IMR-90 (cell line): ENCODE data around the gene TCF19. TPM values are rescaled to one million over a fixed set of nuclear protein-coding genes. Genes with fewer than 3 reads are reported as not detected.

Source experiments
- ATAC-seq: fragments of 200-7000 bp; cut with Tn5 transposase; 2 replicates; pipeline ENCODE4 v1.9.1; 2020; ENCODE audit warnings: low read depth, mild to moderate bottlenecking, moderate library complexity
- BruUV-seq: library from RNA; stranded (reverse); fragments of 400-500 nt; replicated peaks from 2 replicates; lab custom pipeline; 2021; lab: Mats Ljungman, UMichigan
- CTCF ChIA-PET: fragments of 300-600 bp; formaldehyde crosslinking; extraction: SDS; loops from one replicate; lab custom pipeline; 2021; ENCODE audit warnings: antibody characterized with exemption; lab: Yijun Ruan, JAX
- POLR2A ChIA-PET: fragments of 300-600 bp; sonication (Branson Sonifier 250); formaldehyde crosslinking; loops from one replicate; lab custom pipeline; 2022; ENCODE audit warnings: antibody characterized with exemption; ENCODE audit not compliant: unreplicated experiment; lab: Charles Lee
- DNase-seq: peaks from one replicate; pipeline ENCODE4 v3.0.0; 2013
- H2AFZ ChIP-seq: replicated peaks from 2 replicates; pipeline ENCODE3; 2013; ENCODE audit warnings: low read length, mild to moderate bottlenecking; ENCODE audit not compliant: poor library complexity
- H2AK5ac ChIP-seq: 2 replicates; pipeline ENCODE4 v1.6.1; 2013; ENCODE audit warnings: low read depth, low read length, inconsistent platforms
- H2AK9ac ChIP-seq: replicated peaks from 2 replicates; pipeline ENCODE3; 2013; ENCODE audit warnings: mild to moderate bottlenecking, low read depth, low read length, moderate library complexity; ENCODE audit not compliant: poor library complexity
- H2BK120ac ChIP-seq: 2 replicates; pipeline ENCODE4 v1.6.1; 2013; ENCODE audit warnings: low read depth, low read length, inconsistent platforms
- H2BK15ac ChIP-seq: 3 replicates; pipeline ENCODE4 v1.6.1; 2013; ENCODE audit warnings: low read depth, low read length, inconsistent platforms
- H2BK20ac ChIP-seq: 2 replicates; pipeline ENCODE4 v1.6.1; 2013; ENCODE audit warnings: low read depth, mild to moderate bottlenecking, inconsistent platforms, low read length, moderate library complexity
- H2BK5ac ChIP-seq: 2 replicates; pipeline ENCODE4 v1.6.1; 2013; ENCODE audit warnings: mild to moderate bottlenecking, low read depth, low read length, inconsistent platforms; ENCODE audit not compliant: poor library complexity, severe bottlenecking
- H3K14ac ChIP-seq: replicated peaks from 2 replicates; pipeline ENCODE4 v1.6.1; 2013; ENCODE audit warnings: low read depth, low read length, inconsistent platforms
- H3K18ac ChIP-seq: 2 replicates; pipeline ENCODE4 v1.6.1; 2013; ENCODE audit warnings: low read depth, low read length, control low read depth
- H3K23ac ChIP-seq: 2 replicates; pipeline ENCODE4 v1.6.1; 2013; ENCODE audit warnings: low read depth, low read length, inconsistent platforms
- H3K27ac ChIP-seq: 2 replicates; pipeline ENCODE4 v1.5.1; 2013; ENCODE audit warnings: mild to moderate bottlenecking, control low read depth, low read length; ENCODE audit not compliant: insufficient read depth
- H3K27me3 ChIP-seq: 2 replicates; pipeline ENCODE4 v1.6.1; 2013; ENCODE audit warnings: low read length; ENCODE audit not compliant: control insufficient read depth, insufficient read depth
- H3K36me3 ChIP-seq: 2 replicates; pipeline ENCODE4 v1.6.1; 2013; ENCODE audit warnings: low read length, mixed read lengths; ENCODE audit not compliant: control insufficient read depth, insufficient read depth
- H3K4ac ChIP-seq: 2 replicates; pipeline ENCODE4 v1.6.1; 2013; ENCODE audit warnings: low read depth, low read length, inconsistent platforms
- H3K4me1 ChIP-seq: 2 replicates; pipeline ENCODE4 v1.6.1; 2013; ENCODE audit warnings: low read length, mixed read lengths; ENCODE audit not compliant: control insufficient read depth, insufficient read depth
- H3K4me2 ChIP-seq: 2 replicates; pipeline ENCODE4 v1.6.1; 2013; ENCODE audit warnings: low read depth, mild to moderate bottlenecking, control low read depth, low read length, moderate library complexity
- H3K4me3 ChIP-seq: 2 replicates; pipeline ENCODE4 v1.5.1; 2013; ENCODE audit warnings: low read depth, mild to moderate bottlenecking, control low read depth, low read length, moderate library complexity; ENCODE audit not compliant: insufficient read depth
- H3K56ac ChIP-seq: 2 replicates; pipeline ENCODE4 v1.6.1; 2013; ENCODE audit warnings: low read length, inconsistent platforms; ENCODE audit not compliant: insufficient read depth; ENCODE audit errors: extremely low read depth
- H3K79me1 ChIP-seq, 2 experiments: 2 replicates each; pipeline ENCODE4 v1.6.1; 2013; ENCODE audit warnings: low read length in 2 of 2, inconsistent platforms in 1 of 2, low read depth in 1 of 2
- H3K9ac ChIP-seq: 2 replicates; pipeline ENCODE4 v1.6.1; 2013; ENCODE audit warnings: low read depth, low read length, control low read depth
- H3K9me1 ChIP-seq: 2 replicates; pipeline ENCODE4 v1.6.1; 2013; ENCODE audit warnings: low read length, inconsistent platforms; ENCODE audit not compliant: insufficient read depth
- H3K9me3 ChIP-seq: 2 replicates; pipeline ENCODE4 v1.6.1; 2013; ENCODE audit warnings: low read length; ENCODE audit not compliant: control insufficient read depth, insufficient read depth
- H4K20me1 ChIP-seq: 2 replicates; pipeline ENCODE4 v1.6.1; 2013; ENCODE audit warnings: low read length, inconsistent platforms; ENCODE audit not compliant: insufficient read depth
- H4K5ac ChIP-seq: 2 replicates; pipeline ENCODE4 v1.6.1; 2013; ENCODE audit warnings: mild to moderate bottlenecking, low read depth, low read length, control low read depth
- H4K8ac ChIP-seq, 2 experiments: 2 replicates each; pipeline ENCODE4 v1.6.1; 2013; ENCODE audit warnings: low read depth in 2 of 2, low read length in 2 of 2, control low read depth in 1 of 2, inconsistent platforms in 1 of 2
- H4K91ac ChIP-seq: 2 replicates; pipeline ENCODE4 v1.6.1; 2013; ENCODE audit warnings: low read depth, low read length, inconsistent platforms; ENCODE audit not compliant: insufficient read depth
- BHLHE40 ChIP-seq: fragments of 150-350 bp; IDR thresholded peaks from 2 replicates; pipeline ENCODE4 v1.6.1; 2016; ENCODE audit warnings: mild to moderate bottlenecking, low read depth, low read length
- CEBPB ChIP-seq: IDR thresholded peaks from 2 replicates; pipeline ENCODE4 v1.6.1; 2012; ENCODE audit warnings: low read depth, low read length, improper control_type of control experiment
- CHD1 ChIP-seq: IDR thresholded peaks from 2 replicates; pipeline ENCODE4 v1.6.1; 2012; ENCODE audit warnings: low read depth, low read length, improper control_type of control experiment
- FOS ChIP-seq: fragments of 150-350 bp; IDR thresholded peaks from 2 replicates; pipeline ENCODE4 v1.6.1; 2016; ENCODE audit warnings: low read depth, low read length
- MAFK ChIP-seq: IDR thresholded peaks from 2 replicates; pipeline ENCODE4 v1.6.1; 2012; ENCODE audit warnings: low read depth, low read length, improper control_type of control experiment
- MAZ ChIP-seq: IDR thresholded peaks from 2 replicates; pipeline ENCODE4 v1.6.1; 2012; ENCODE audit warnings: low read depth, mild to moderate bottlenecking, low read length, improper control_type of control experiment, moderate library complexity, borderline replicate concordance
- MXI1 ChIP-seq: IDR thresholded peaks from 2 replicates; pipeline ENCODE4 v1.6.1; 2012; ENCODE audit warnings: low read depth, mild to moderate bottlenecking, low read length, moderate library complexity, borderline replicate concordance
- NFE2L2 ChIP-seq: fragments of 150-350 bp; IDR thresholded peaks from 2 replicates; pipeline ENCODE4 v1.6.1; 2016; ENCODE audit warnings: low read depth, mild to moderate bottlenecking, low read length
- POLR2A ChIP-seq: IDR thresholded peaks from 2 replicates; pipeline ENCODE4 v1.6.1; 2012; ENCODE audit warnings: mild to moderate bottlenecking, low read depth, low read length
- RAD21 ChIP-seq: IDR thresholded peaks from 2 replicates; pipeline ENCODE4 v1.6.1; 2012; ENCODE audit warnings: low read length, improper control_type of control experiment
- RCOR1 ChIP-seq: IDR thresholded peaks from 2 replicates; pipeline ENCODE4 v1.6.1; 2012; ENCODE audit warnings: mild to moderate bottlenecking, low read length, improper control_type of control experiment; ENCODE audit not compliant: insufficient replicate concordance
- RFX5 ChIP-seq: IDR thresholded peaks from 2 replicates; pipeline ENCODE4 v1.8.0; 2012; ENCODE audit warnings: low read depth, mild to moderate bottlenecking, low read length, moderate library complexity
- SMC3 ChIP-seq: fragments of 150-350 bp; IDR thresholded peaks from 2 replicates; pipeline ENCODE4 v1.6.1; 2016; ENCODE audit warnings: low read depth, mild to moderate bottlenecking, antibody characterized with exemption, low read length, moderate library complexity
- WGBS, 2 experiments: methylation state at CpG; one replicate each; pipeline versions ENCODE4 v1.1.5 to v1.1.7; 2013; ENCODE audit warnings: missing lambda C conversion rate in 2 of 2; ENCODE audit not compliant: insufficient read length in 1 of 2; ENCODE audit errors: extremely low coverage in 2 of 2; 5-methylcytosine and 5-hydroxymethylcytosine counted together
- dilution Hi-C: fragments of 300-500 bp; cut with HindIII; formaldehyde crosslinking; loops from one replicate; pipeline ENCODE4 v1.14.3; 2018; ENCODE audit warnings: low sequenced_read_pairs; ENCODE audit not compliant: unreplicated experiment
- in situ Hi-C: fragments of 300-500 bp; cut with MboI; formaldehyde crosslinking; loops from 3 replicates; pipeline ENCODE4 v1.14.3; 2019; ENCODE audit warnings: low sequenced_read_pairs, inconsistent platforms, mixed read lengths
- intact Hi-C: fragments of 100-400 bp; cut with micrococcal nuclease; formaldehyde crosslinking; loops from 2 replicates; pipeline ENCODE4 v1.10.0; 2022
- polyA plus RNA-seq, 3 experiments: library from polyadenylated mRNA; depleted of rRNA; stranded (reverse); fragments of >200 nt; gene quantifications; 2 replicates each; pipeline ENCODE4 v1.2.3, GENCODE V29; 2012; ENCODE audit warnings: low replicate concordance in 1 of 3
- total RNA-seq: library from RNA; depleted of rRNA; stranded (reverse); fragments of >200 nt; gene quantifications from 2 replicates; pipeline ENCODE4 v1.2.3, GENCODE V29; 2012
- TF ChIP-seq, protein P1 (sequence below): conservative IDR thresholded peaks from 2 replicates; pipeline ENCODE4 v1.5.1; 2012; ENCODE audit warnings: mild to moderate bottlenecking, low read depth, low read length, improper control_type of control experiment
- TF ChIP-seq, protein P2 (sequence below): fragments of 150-350 bp; IDR thresholded peaks from 2 replicates; pipeline ENCODE4 v1.6.1; 2016; ENCODE audit warnings: low read depth, mild to moderate bottlenecking, low read length, moderate library complexity, borderline replicate concordance
- TF ChIP-seq, protein P3 (sequence below): fragments of 150-350 bp; IDR thresholded peaks from 2 replicates; pipeline ENCODE4 v1.6.1; 2017; ENCODE audit warnings: mild to moderate bottlenecking, antibody characterized with exemption, low read length, low read depth

The TCF19 gene
- total and polyA plus RNA-seq, 2 of the 4 experiments (the other 2 are of a cell fraction), result 13.1 to 14.2 TPM

DNA sequence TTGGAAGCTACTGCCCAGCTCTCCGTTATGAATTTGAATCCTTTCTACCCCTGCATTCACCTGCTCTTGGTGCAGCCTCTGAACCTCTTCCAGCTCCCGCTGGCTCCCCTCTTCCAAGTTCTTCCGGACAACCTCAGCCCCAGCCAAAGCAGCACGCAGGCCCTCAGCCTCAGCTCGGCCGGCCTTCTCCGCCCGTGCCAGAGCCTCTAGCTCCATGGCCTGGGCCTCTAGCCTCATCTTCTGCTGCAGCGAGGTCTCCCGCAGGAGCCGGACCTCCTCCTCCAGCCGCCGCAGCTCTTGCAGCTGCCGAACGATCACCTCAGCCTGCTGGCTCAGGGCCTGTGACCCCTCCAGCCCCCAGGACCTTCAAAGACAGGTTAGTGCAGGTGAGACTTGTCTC is 4.0 kb upstream of the TCF19 start:
- Histone ChIP-seq H3K79me1 (peaks cover 6 to 28% of the 10 kb centered on the region in 2 experiments), H3K4me2 (no peak overlapping the region), H3K9ac (no peak overlapping the region), H2AFZ (no peak overlapping the region), H3K4me1 (peaks cover 7% of the 10 kb centered on the region), H3K27me3 (no peaks in the 10 kb centered on the region), H3K4ac (no peak overlapping the region), H4K8ac (no peak overlapping the region), H3K18ac (no peak overlapping the region), H3K9me1 (peaks cover 13% of the 10 kb centered on the region), H2BK5ac (no peak overlapping the region), H3K56ac (no peak overlapping the region), H2BK20ac (no peak overlapping the region), H3K14ac (no peak overlapping the region), H3K36me3 (peaks cover 19% of the 10 kb centered on the region), H3K9me3 (no peaks in the 10 kb centered on the region), H3K27ac (no peak overlapping the region), H3K23ac (no peak overlapping the region), H2BK120ac (no peak overlapping the region), H3K4me3 (no peak overlapping the region), H4K5ac (no peak overlapping the region), H4K20me1 (no peaks in the 10 kb centered on the region), H2BK15ac (no peak overlapping the region), H4K91ac (no peak overlapping the region), H2AK5ac (no peak overlapping the region), H2AK9ac (peak overlapping the region; percentile 55)
- in situ Hi-C loops (no loop called here), intact Hi-C loops (no loop called here), dilution Hi-C loops (no loop called here)
- 100% methylated on average over 4 of the region's 15 CpGs; no CpG with 5 or more reads in 1 of the 2 experiments for WGBS, 2 experiments
- no TSS peak for BruUV-seq
- DNase-seq, result no peak
- no peak for TF ChIP-seq MXI1
- no peak for TF ChIP-seq CEBPB
- TF ChIP-seq, protein P1, sequence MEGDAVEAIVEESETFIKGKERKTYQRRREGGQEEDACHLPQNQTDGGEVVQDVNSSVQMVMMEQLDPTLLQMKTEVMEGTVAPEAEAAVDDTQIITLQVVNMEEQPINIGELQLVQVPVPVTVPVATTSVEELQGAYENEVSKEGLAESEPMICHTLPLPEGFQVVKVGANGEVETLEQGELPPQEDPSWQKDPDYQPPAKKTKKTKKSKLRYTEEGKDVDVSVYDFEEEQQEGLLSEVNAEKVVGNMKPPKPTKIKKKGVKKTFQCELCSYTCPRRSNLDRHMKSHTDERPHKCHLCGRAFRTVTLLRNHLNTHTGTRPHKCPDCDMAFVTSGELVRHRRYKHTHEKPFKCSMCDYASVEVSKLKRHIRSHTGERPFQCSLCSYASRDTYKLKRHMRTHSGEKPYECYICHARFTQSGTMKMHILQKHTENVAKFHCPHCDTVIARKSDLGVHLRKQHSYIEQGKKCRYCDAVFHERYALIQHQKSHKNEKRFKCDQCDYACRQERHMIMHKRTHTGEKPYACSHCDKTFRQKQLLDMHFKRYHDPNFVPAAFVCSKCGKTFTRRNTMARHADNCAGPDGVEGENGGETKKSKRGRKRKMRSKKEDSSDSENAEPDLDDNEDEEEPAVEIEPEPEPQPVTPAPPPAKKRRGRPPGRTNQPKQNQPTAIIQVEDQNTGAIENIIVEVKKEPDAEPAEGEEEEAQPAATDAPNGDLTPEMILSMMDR, result no peak
- no peak for TF ChIP-seq CHD1
- no peak for TF ChIP-seq SMC3
- no peak for TF ChIP-seq NFE2L2
- no peak for TF ChIP-seq BHLHE40
- TF ChIP-seq MAFK, result no peak
- TF ChIP-seq, protein P2, sequence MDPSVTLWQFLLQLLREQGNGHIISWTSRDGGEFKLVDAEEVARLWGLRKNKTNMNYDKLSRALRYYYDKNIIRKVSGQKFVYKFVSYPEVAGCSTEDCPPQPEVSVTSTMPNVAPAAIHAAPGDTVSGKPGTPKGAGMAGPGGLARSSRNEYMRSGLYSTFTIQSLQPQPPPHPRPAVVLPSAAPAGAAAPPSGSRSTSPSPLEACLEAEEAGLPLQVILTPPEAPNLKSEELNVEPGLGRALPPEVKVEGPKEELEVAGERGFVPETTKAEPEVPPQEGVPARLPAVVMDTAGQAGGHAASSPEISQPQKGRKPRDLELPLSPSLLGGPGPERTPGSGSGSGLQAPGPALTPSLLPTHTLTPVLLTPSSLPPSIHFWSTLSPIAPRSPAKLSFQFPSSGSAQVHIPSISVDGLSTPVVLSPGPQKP, result no peak
- no peak for TF ChIP-seq RAD21
- TF ChIP-seq, protein P3, sequence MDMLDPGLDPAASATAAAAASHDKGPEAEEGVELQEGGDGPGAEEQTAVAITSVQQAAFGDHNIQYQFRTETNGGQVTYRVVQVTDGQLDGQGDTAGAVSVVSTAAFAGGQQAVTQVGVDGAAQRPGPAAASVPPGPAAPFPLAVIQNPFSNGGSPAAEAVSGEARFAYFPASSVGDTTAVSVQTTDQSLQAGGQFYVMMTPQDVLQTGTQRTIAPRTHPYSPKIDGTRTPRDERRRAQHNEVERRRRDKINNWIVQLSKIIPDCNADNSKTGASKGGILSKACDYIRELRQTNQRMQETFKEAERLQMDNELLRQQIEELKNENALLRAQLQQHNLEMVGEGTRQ, result no peak
- no peak for TF ChIP-seq RCOR1
- TF ChIP-seq FOS, result no peak
- no peak for TF ChIP-seq MAZ
- TF ChIP-seq POLR2A, result no peak
- TF ChIP-seq RFX5, result no peak
- CTCF ChIA-PET, result no interaction called here
- ATAC-seq, result no peak
- POLR2A ChIA-PET, result no interaction called here
